ENCODE data around the gene BPIFB2.

- TF ChIP-seq CTCF (IDR thresholded peaks at IDR 0.05; ENCODE audit: extremely low read depth in 1 of 2, insufficient read depth in 1 of 2, low read depth in 1 of 2, low read length in 2 of 2) = no peak
- TF ChIP-seq POLR2AphosphoS5 (IDR thresholded peaks at IDR 0.05; ENCODE audit: insufficient read depth, low read depth, low read length) = no peak
- TF ChIP-seq JUN (IDR thresholded peaks at IDR 0.05; ENCODE audit: borderline replicate concordance, insufficient read depth, insufficient read length, low read depth) = no peak
Measured at GRCh38 chr20:32970115-32970972, 37.2 kb upstream of the BPIFB2 start.

Measured in endothelial cell of umbilical vein (primary cell).